Ishikawa (cell line): ENCODE data around the gene VGLL3.
A peak's percentile ranks its signal among the peaks of the same experiment; 100 is the strongest.

Source experiments
- CEBPB ChIP-seq: IDR thresholded peaks from 2 replicates; pipeline ENCODE4 v1.6.1; 2012
- CREB1 ChIP-seq: IDR thresholded peaks from 2 replicates; pipeline ENCODE4 v1.6.1; 2012; ENCODE audit warnings: low read depth
- EGR1 ChIP-seq: IDR thresholded peaks from 2 replicates; pipeline ENCODE4 v1.6.1; 2012
- EP300 ChIP-seq: IDR thresholded peaks from 2 replicates; pipeline ENCODE4 v1.6.1; 2012; ENCODE audit warnings: borderline replicate concordance
- FOXM1 ChIP-seq: IDR thresholded peaks from 2 replicates; pipeline ENCODE4 v1.6.1; 2012; ENCODE audit warnings: low read depth, borderline replicate concordance
- NFIC ChIP-seq: IDR thresholded peaks from 2 replicates; pipeline ENCODE4 v1.6.1; 2012
- RAD21 ChIP-seq: IDR thresholded peaks from 2 replicates; pipeline ENCODE4 v1.6.1; 2012; ENCODE audit warnings: low read depth
- REST ChIP-seq: IDR thresholded peaks from 2 replicates; pipeline ENCODE4 v1.6.1; 2012; ENCODE audit warnings: low read depth, mild to moderate bottlenecking
- TAF1 ChIP-seq: IDR thresholded peaks from 2 replicates; pipeline ENCODE4 v1.6.1; 2012; ENCODE audit warnings: low read depth, mild to moderate bottlenecking
- TCF12 ChIP-seq: IDR thresholded peaks from 2 replicates; pipeline ENCODE4 v1.6.1; 2012; ENCODE audit warnings: low read depth
- TEAD4 ChIP-seq: IDR thresholded peaks from 2 replicates; pipeline ENCODE4 v1.6.1; 2012
- USF1 ChIP-seq: IDR thresholded peaks from 2 replicates; pipeline ENCODE4 v1.6.1; 2012
- YY1 ChIP-seq: IDR thresholded peaks from 2 replicates; pipeline ENCODE4 v1.6.1; 2012; ENCODE audit warnings: low read depth
- ZBTB7A ChIP-seq: IDR thresholded peaks from 2 replicates; pipeline ENCODE4 v1.6.1; 2012; ENCODE audit warnings: low read depth
- TF ChIP-seq, protein P1 (sequence below): IDR thresholded peaks from 2 replicates; pipeline ENCODE4 v1.6.1; 2012

VGLL3 gene

DNA sequence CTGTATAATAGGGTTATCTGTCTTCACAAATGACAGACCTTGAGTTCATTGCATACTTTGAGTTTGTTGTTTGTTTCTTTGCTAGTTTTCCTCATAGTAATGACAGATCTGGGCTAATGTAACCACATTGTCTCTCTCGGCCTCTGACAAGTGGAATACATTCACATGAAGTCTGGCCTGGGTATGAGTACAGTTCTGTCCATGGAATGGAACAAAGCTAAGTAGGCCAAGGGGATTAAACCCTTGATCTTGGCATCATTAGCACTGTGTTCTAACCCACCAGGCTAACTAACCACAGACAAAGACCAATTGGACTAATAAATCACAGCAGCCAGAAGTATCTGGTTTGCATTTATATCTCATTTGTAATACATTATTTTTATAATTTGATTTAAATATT is 7.6 kb upstream of the VGLL3 start:
- TF ChIP-seq EGR1 (no peak), REST (no peak), NFIC (no peak), FOXM1 (no peak), USF1 (no peak), TAF1 (no peak), RAD21 (no peak), TCF12 (no peak), TEAD4 (no peak)
- TF ChIP-seq, protein P1, sequence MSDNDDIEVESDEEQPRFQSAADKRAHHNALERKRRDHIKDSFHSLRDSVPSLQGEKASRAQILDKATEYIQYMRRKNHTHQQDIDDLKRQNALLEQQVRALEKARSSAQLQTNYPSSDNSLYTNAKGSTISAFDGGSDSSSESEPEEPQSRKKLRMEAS, result no peak

- TF ChIP-seq TCF12 (no peak), EP300 (no peak), CREB1 (no peak), TAF1 (no peak), REST (no peak), YY1 (no peak), TEAD4 (no peak), USF1 (no peak), CEBPB (no peak), EGR1 (no peak), RAD21 (no peak), NFIC (no peak), FOXM1 (no peak), ZBTB7A (no peak)
- TF ChIP-seq, protein P1, result no peak
Measured at GRCh38 chr3:86996261-86996955, 5.5 kb upstream of the VGLL3 start.

GRCh38 chr3:86995537-86995936 is 4.6 kb upstream of the VGLL3 start:
- TF ChIP-seq TEAD4 (peak; percentile 27; the same call in 1 of the 2 replicates), YY1 (no peak)

DNA sequence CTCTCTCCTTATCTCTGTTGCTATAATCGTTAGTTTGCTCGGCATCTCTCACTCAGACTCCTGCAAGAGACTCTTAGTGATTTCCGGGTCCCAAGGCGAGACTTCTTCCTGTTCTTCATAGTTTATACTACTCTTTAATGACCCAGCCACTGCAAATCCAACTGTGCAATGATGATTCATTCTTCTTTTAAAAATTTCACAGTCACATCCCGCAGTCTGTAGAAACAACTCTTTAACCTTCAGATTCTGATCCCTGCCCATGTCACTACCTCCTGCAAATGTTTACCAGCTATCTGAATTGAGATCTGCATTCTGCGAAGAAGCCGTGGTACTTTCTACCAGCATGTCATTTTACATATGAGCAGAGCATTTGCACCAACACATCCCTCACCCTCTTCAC is 2.8 kb upstream of the VGLL3 start:
- no peak for TF ChIP-seq NFIC
- TF ChIP-seq EP300, result no peak
- TF ChIP-seq TCF12, result no peak
- no peak for TF ChIP-seq CEBPB
- no peak for TF ChIP-seq EGR1
- no peak for TF ChIP-seq TAF1
- no peak for TF ChIP-seq RAD21
- TF ChIP-seq TEAD4, result no peak
- no peak for TF ChIP-seq YY1
- no peak for TF ChIP-seq CREB1
- TF ChIP-seq REST, result no peak
- TF ChIP-seq ZBTB7A, result no peak
- no peak for TF ChIP-seq USF1
- TF ChIP-seq, protein P1, result no peak
- no peak for TF ChIP-seq FOXM1
